Measurements from ENCODE around the gene CRKL.
"Not testable (repeated sequence)": the region's sequence is repeated elsewhere in the genome, so short reads cannot be mapped to it uniquely, and the experiment has no call there.

Gene CRKL

GRCh38 chr22:20903093-20903492 lies 14.1 kb upstream of the CRKL start:
- DNase-seq = no peak

- DNase-seq = no peak
Observed at GRCh38 chr22:20904008-20904979, 12.9 kb upstream of the CRKL start.

- DNase-seq = no peak
Observed at GRCh38 chr22:20904980-20905355, 12.2 kb upstream of the CRKL start.

- no peak for DNase-seq
Observed at GRCh38 chr22:20905415-20906386, 11.5 kb upstream of the CRKL start.

GRCh38 chr22:20906387-20906767 lies 10.8 kb upstream of the CRKL start:
- DNase-seq = no peak

GRCh38 chr22:20908717-20909116 lies 8.5 kb upstream of the CRKL start:
- not testable (repeated sequence) for DNase-seq

GRCh38 chr22:20909543-20910303 lies 7.5 kb upstream of the CRKL start:
- DNase-seq = no peak

- no peak for DNase-seq
Observed at GRCh38 chr22:20912494-20912893, 4.7 kb upstream of the CRKL start.

GRCh38 chr22:20918663-20919218 lies 1.5 kb downstream of the CRKL start:
- DNase-seq = no peak

GRCh38 chr22:20919718-20920117 lies 2.5 kb downstream of the CRKL start:
- DNase-seq = no peak

GRCh38 chr22:20920881-20921203 lies 3.6 kb downstream of the CRKL start:
- DNase-seq = no peak

GRCh38 chr22:20922141-20922751 lies 5.0 kb downstream of the CRKL start:
- no peak for DNase-seq

GRCh38 chr22:20926243-20926642 lies 9.0 kb downstream of the CRKL start:
- DNase-seq = no peak

- no peak for DNase-seq
Observed at GRCh38 chr22:20927940-20928572, 10.8 kb downstream of the CRKL start.

GRCh38 chr22:20928573-20928967 lies 11.4 kb downstream of the CRKL start:
- DNase-seq = no peak

- no peak for DNase-seq
Observed at GRCh38 chr22:20930004-20930403, 12.8 kb downstream of the CRKL start.

GRCh38 chr22:20930435-20930834 lies 13.2 kb downstream of the CRKL start:
- not testable (repeated sequence) for DNase-seq

GRCh38 chr22:20931126-20931654 lies 14.0 kb downstream of the CRKL start:
- DNase-seq = no peak

GRCh38 chr22:20933910-20934309 lies 16.7 kb downstream of the CRKL start:
- no peak for DNase-seq

GRCh38 chr22:20935049-20935448 lies 17.8 kb downstream of the CRKL start:
- DNase-seq = not testable (repeated sequence)
